ENCODE results near the gene RGS19.

Gene RGS19

GRCh38 chr20:64076061-64076997, 3.0 kb downstream of the RGS19 start:
- FAIRE-seq: no peak

DNA sequence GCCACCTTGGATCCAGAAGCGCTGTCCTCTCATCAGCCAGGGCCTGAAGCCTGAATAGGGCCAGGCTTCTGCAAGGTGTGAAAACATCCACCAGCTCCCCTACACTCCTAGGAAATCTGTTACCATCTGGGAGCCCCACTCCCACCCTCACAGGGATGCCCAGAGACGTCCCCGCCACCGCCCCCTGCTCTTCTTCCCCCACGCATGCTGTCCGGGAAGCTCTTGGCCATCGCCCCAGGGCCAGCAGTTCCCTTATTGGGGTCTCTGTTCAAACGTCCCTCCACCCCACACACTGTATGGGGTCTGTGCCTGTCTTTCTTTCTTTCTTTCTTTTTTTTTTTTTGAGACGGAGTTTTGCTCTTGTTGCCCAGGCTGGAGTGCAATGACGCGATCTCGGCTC, 3.8 kb downstream of the RGS19 start:
- no peak for FAIRE-seq

DNA sequence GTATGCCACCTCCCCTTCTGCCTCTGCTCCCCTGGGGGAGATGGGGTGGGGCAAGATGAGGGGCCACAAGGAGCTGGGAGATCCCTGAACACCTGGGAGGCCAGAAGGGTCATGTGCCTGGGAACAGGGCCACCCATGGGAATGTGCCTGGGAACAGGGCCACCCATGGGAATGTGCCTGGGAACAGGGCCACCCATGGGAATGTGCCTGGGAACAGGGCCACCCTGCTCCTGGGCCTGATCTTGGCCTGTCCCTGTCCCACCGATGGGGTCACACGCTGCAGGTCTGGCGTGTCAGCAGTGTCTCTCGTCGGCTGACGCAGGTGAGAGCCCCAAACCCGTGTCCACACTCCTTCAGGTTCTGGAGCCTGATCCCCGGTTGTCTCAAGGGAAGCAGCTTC, 4.4 kb downstream of the RGS19 start:
- FAIRE-seq: no peak

DNA sequence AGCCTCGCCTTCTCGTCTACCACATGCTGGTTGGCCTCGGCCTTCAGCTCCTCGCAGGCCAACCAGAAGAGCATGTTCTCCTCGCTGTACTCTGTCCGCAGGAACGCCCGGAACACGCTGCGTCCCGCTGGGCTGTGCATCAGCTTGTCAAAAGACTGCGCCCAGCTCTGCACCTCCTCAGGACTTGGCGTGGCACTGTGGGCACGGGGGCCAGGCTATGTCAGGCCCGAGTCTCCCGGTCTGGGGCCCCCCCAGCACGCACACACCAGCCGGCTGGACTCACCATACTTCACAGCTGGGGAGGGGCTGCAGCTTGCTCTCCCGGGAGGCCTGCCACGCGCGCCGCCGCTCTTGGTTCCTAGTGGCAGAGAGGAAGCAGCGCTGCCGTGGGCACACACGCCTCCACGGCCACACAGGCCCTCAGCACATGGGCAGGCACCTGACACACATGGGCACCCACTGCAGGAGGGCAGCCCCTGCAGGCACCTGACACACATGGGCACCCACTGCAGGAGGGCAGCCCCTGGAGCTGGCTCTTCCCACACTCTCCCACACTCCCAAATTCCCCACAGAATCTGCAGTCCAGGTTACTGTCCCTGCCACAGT, 5.0 kb downstream of the RGS19 start:
- FAIRE-seq: no peak

GRCh38 chr20:64073476-64074183, 5.7 kb downstream of the RGS19 start:
- no peak for FAIRE-seq

GRCh38 chr20:64072498-64073063, 6.7 kb downstream of the RGS19 start:
- FAIRE-seq: no peak

- no peak for FAIRE-seq
Measured at GRCh38 chr20:64071341-64072332, 7.7 kb downstream of the RGS19 start.

DNA sequence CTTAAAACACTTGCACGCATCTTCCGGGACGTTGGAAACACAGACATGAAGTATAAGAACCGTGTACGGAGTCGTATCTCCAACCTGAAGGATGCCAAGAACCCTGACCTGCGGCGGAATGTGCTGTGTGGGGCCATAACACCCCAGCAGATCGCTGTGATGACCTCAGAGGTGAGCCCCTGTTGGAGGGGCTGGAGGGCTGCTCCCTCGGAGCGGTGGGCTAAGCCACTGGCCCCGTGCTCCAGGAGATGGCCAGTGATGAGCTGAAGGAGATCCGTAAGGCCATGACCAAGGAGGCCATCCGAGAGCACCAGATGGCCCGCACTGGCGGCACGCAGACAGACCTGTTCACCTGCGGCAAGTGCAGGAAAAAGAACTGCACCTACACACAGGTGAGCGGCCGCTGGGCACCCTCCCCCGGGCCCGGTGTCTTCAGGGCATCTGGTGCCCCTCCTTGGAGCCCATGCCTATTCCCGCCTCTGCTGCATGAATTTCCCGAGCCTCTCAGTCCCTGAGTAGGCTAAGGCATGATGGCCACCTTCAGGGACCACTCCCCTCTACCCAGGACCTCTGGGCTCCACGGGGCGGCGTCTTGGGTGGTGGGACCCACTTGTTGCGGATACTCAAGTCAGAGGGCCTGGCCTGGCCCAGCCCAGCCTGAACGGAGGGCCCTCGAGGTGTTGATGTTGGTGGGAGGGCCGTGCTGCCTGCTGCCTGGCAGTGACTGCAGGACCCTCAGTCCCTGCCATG, 8.9 kb downstream of the RGS19 start:
- no peak for FAIRE-seq

GRCh38 chr20:64069614-64070243, 9.6 kb downstream of the RGS19 start:
- no peak for FAIRE-seq

- FAIRE-seq: no peak
Measured at GRCh38 chr20:64069209-64069613, 10.1 kb downstream of the RGS19 start.

- no peak for FAIRE-seq
Measured at GRCh38 chr20:64068386-64069208, 10.7 kb downstream of the RGS19 start.

- no peak for FAIRE-seq
Measured at GRCh38 chr20:64067733-64068307, 11.5 kb downstream of the RGS19 start.

GRCh38 chr20:64067005-64067632, 12.2 kb downstream of the RGS19 start:
- no peak for FAIRE-seq

- no peak for FAIRE-seq
Measured at GRCh38 chr20:64065974-64066343, 13.4 kb downstream of the RGS19 start.

DNA sequence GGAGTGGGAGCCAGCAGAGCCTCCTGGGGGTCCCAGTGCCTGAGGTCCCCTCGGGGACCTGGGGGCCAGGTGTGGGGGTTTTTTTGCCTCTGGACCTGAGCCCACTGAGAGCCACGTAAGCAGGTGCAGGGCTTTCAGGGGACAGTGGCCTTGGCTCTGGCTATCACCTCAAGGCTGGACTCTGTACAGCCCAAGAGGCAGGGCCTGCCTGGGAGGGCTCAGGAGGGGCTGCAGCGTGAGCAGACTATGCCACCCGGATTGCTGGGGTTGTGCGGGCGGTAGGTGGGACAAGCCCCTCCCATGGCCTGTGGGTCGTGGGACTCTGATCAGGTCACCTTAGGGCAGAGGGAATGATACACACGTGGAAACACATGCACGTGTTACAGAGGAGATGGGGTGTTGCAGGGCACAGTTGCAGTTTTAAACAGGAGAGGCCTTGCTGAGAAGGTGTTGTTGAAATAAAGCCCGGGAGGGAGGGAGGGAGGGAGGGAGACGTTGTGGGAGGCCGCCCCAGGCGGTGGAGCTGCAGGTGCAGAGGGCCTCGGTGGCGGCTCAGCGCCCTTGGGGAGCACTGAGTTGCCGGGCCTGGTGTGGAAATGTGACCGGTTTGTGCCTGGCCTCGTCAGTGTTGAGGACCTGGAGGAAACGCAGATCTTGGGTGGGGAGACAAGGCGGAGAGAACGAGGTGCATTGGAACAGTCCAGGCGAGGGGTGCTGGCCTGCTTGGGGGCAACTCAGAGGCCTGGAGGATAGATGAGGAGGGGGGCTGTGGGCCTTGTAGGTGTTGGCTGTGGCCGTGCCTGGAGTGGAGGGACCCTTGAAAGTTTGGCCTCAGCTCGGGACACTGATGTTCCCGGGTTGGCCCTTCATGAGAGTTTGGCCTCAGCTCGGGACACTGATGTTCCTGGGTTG, 14.0 kb downstream of the RGS19 start:
- FAIRE-seq: no peak

- no peak for FAIRE-seq
Measured at GRCh38 chr20:64064145-64064698, 15.1 kb downstream of the RGS19 start.

GRCh38 chr20:64063389-64064144, 15.8 kb downstream of the RGS19 start:
- FAIRE-seq: no peak

Measured in A204.1 (cell line).